Uterus (tissue), 2 donors: Measurements from ENCODE around the gene FBXO39.

Experiments used
- POLR2A ChIP-seq, 2 donors: fragments of 450-650 bp; IDR thresholded peaks; one replicate each; pipeline ENCODE4 v1.6.1; 2016; ENCODE audit warnings: antibody characterized with exemption in 2 of 2, mild to moderate bottlenecking in 1 of 2, moderate library complexity in 1 of 2
- TF ChIP-seq, protein P1 (sequence below), 4 experiments: fragments of 200-600 bp in 2 of 4; fragments of 450-650 bp in 2 of 4; sonication (generic) in 2 of 4; IDR thresholded peaks; one replicate each; pipeline ENCODE4 v1.5.1; 2016 to 2019; ENCODE audit warnings: antibody characterized with exemption in 4 of 4, mild to moderate bottlenecking in 2 of 4, moderate library complexity in 1 of 4

DNA sequence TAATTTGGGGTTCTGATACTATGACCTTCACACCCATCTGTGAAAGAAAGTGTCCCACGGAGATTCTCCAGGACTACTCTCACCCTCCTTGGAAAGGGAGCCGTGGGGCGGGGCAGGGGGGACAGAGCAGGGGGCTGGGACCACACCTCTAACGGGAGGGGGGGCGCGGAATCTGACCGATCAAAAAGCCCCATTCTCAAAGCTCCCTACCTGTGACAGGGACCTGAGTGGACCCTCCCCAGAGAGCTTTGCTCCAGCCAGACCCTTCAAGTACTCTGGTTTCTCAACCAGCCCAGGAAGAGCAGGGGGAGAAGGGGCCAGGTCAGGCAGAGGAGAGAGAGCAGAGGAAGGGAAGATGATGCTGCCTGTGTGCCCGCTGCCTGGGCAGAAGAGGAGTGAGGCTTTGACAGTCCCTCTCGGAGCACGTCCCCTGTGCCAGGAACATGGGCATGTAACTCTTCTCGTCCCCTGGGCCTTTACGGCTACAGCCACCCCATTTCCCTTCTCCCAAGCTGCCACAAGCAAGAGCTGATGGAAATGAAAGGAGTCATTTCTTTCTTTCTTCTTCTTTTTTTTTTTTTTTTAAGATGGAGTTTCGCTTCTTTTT is 19.5 kb upstream of the FBXO39 start:
- TF ChIP-seq, protein P1, sequence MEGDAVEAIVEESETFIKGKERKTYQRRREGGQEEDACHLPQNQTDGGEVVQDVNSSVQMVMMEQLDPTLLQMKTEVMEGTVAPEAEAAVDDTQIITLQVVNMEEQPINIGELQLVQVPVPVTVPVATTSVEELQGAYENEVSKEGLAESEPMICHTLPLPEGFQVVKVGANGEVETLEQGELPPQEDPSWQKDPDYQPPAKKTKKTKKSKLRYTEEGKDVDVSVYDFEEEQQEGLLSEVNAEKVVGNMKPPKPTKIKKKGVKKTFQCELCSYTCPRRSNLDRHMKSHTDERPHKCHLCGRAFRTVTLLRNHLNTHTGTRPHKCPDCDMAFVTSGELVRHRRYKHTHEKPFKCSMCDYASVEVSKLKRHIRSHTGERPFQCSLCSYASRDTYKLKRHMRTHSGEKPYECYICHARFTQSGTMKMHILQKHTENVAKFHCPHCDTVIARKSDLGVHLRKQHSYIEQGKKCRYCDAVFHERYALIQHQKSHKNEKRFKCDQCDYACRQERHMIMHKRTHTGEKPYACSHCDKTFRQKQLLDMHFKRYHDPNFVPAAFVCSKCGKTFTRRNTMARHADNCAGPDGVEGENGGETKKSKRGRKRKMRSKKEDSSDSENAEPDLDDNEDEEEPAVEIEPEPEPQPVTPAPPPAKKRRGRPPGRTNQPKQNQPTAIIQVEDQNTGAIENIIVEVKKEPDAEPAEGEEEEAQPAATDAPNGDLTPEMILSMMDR (IDR thresholded peaks at IDR 0.05) = no peak
- TF ChIP-seq POLR2A (IDR thresholded peaks at IDR 0.05) = no peak
